HG02973 (cell line): ENCODE data around the gene USP5.

Experiments used
- ATAC-seq: cut with Tn5 transposase; IDR thresholded peaks from one replicate; pipeline ENCODE4 v1.9.1; 2021; ENCODE audit warnings: moderate library complexity; ENCODE audit not compliant: unreplicated experiment

Gene USP5

GRCh38 chr12:6826125-6826733, 25.7 kb upstream of the USP5 start:
- no peak for ATAC-seq

- no peak for ATAC-seq
These were observed 25.1 kb upstream of the USP5 start for GRCh38 chr12:6826734-6827436.

- ATAC-seq = no peak
These were observed 24.5 kb upstream of the USP5 start for GRCh38 chr12:6827437-6827911.

GRCh38 chr12:6827982-6828780, 23.8 kb upstream of the USP5 start, which contains the start of gene P3H3:
TSS of gene P3H3 (plus strand) at chr12:6828407. CDS start at chr12:6828441, 34 bp downstream.
- no peak for ATAC-seq

- ATAC-seq = no peak
These were observed 23.0 kb upstream of the USP5 start for GRCh38 chr12:6828781-6829535.

GRCh38 chr12:6829536-6830220, 22.3 kb upstream of the USP5 start:
- no peak for ATAC-seq

- ATAC-seq = no peak
These were observed 21.6 kb upstream of the USP5 start for GRCh38 chr12:6830286-6830890.

GRCh38 chr12:6830999-6831398, 21.0 kb upstream of the USP5 start:
- ATAC-seq = no peak

- no peak for ATAC-seq
These were observed 20.4 kb upstream of the USP5 start for GRCh38 chr12:6831450-6831995.

GRCh38 chr12:6832125-6832524, 19.8 kb upstream of the USP5 start:
- ATAC-seq = no peak

- no peak for ATAC-seq
These were observed 18.6 kb upstream of the USP5 start for GRCh38 chr12:6833189-6833890.

- no peak for ATAC-seq
These were observed 17.7 kb upstream of the USP5 start for GRCh38 chr12:6834254-6834653.

- no peak for ATAC-seq
These were observed 17.1 kb upstream of the USP5 start for GRCh38 chr12:6834873-6835272.

- ATAC-seq = no peak
These were observed 15.1 kb upstream of the USP5 start for GRCh38 chr12:6836851-6837250.

GRCh38 chr12:6837370-6838060, 14.4 kb upstream of the USP5 start:
- no peak for ATAC-seq

- no peak for ATAC-seq
These were observed 13.1 kb upstream of the USP5 start for GRCh38 chr12:6838854-6839253.

- no peak for ATAC-seq
These were observed 12.3 kb upstream of the USP5 start for GRCh38 chr12:6839482-6840201.

- ATAC-seq = no peak
These were observed 11.6 kb upstream of the USP5 start for GRCh38 chr12:6840330-6840729.
